Frontal cortex (tissue), 4 donors: ENCODE results near the gene PLCB4. TPM values are rescaled to one million over a fixed set of nuclear protein-coding genes. Genes with fewer than 3 reads are reported as not detected.

ENCODE experiments used
- DNase-seq, 2 donors: peaks; one replicate each; pipeline ENCODE4 v3.0.0; 2012; ENCODE audit warnings: low spot score in 2 of 2
- FAIRE-seq: peaks from 2 replicates; lab custom pipeline; 2012; peaks lifted over from hg19 to GRCh38; lab: Jason Lieb, UNC
- total RNA-seq: library from RNA; depleted of rRNA; stranded (reverse); fragments of >200 nt; gene quantifications from one replicate; pipeline ENCODE4 v1.2.3, GENCODE V29; 2014
- donor health status: control.
- donor health status: control.
- donor health status: control.

Gene PLCB4
- total RNA-seq, 1 donor from 2014 or later, result 11.8 TPM

DNA sequence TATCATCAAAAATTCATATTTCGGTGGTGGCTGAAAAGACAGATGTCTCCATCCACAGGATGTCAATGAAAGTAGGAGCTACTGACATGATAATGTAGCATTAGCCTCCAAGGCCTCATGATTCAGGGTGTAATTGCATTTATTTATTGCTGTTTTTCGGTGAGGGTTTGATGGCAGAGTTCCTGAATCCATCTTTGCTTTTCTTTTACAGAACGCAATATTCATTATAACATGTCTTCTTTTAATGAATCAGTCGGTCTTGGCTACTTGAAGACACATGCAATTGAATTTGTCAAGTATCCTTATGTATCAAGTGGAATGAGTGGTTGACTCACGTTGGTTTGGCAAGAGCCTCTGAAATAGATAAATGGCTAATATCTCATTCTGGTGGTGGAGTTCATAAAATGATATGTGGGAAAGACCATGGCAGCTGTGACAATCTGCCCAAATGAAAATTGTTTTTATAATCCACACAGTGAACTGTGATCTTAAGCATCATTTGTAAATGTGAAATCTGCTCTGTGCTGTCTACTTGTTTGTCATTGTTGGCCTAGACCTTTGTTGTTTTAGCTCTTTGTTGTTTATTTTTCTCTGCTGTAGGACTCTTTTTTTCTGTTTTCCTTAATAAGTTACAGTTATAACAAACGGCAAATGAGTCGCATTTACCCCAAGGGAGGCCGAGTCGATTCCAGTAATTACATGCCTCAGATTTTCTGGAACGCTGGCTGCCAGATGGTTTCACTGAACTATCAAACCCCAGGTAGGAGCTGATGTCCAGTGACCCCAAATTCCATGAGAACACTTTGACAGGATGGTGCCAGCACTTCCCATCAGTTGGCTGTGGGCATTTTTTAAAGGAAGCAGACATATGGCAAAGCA is 339.8 kb downstream of the PLCB4 start:
- no peak for FAIRE-seq
- DNase-seq, result no peak

DNA sequence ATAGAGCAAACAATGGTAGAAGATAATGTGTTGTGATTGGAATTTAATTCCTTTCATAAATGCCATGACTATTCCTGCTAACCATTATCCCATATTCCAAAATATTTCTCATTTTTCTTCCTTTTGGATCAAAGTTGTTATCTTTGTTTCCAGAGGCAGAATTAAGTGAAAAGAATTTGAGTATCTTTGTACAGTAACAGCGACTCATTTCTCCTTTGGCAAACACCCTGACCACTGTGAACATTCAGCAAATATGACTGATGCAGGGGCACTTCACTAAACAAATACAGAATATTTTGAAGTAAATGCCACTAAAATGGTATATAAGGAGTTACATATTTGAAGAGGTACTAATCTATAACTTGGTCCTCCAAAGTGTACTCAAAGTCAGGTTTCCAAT is 340.5 kb downstream of the PLCB4 start:
- FAIRE-seq, result no peak
- DNase-seq, result no peak

DNA sequence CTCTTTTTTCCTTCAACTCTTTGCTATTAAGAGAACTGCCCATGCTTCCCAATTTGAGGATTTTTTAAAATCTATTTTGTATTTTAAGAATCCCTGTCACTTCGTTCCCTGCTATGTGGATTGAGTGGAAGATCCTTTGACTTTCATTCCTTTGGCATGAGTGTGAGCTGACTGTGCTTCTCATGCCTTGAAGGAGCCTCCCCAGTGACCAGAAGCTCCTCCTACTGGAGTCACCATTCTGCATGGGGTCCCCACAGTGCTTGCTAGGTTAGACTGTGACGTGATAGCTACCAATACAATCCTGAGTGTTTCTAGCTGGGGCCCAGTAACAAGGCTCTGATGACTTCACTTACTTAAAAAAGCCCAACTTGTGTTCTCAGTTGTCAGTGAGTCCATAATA is 341.1 kb downstream of the PLCB4 start:
- FAIRE-seq (no peak), DNase-seq (no peak)

- FAIRE-seq (no peak), DNase-seq (no peak)
Measured at GRCh38 chr20:9411833-9412232, 342.9 kb downstream of the PLCB4 start.

DNA sequence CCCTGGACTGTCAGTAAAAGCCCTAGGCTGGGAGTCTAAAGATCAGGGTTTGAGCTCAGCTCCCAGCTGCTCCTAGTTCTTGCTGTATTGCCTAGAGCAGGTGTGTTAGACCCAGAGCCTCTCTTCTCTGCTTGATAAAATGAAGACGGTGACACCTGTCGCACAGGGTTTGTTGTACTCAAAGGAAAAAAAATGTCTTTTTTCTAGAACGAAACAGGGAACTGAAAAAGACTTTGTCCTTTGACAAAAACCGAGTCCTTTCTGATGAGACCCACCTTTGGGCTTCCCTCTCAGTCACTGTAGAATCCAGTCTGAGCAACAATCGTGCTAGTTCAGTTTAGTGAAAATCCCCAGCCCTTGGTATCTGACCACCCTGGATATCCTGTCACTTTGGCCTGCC is 343.4 kb downstream of the PLCB4 start:
- no peak for DNase-seq
- FAIRE-seq, result no peak

- FAIRE-seq (no peak), DNase-seq (no peak)
Measured at GRCh38 chr20:9413001-9413400, 344.1 kb downstream of the PLCB4 start.

- no peak for FAIRE-seq
- DNase-seq, result no peak
Measured at GRCh38 chr20:9415426-9415825, 346.5 kb downstream of the PLCB4 start.

DNA sequence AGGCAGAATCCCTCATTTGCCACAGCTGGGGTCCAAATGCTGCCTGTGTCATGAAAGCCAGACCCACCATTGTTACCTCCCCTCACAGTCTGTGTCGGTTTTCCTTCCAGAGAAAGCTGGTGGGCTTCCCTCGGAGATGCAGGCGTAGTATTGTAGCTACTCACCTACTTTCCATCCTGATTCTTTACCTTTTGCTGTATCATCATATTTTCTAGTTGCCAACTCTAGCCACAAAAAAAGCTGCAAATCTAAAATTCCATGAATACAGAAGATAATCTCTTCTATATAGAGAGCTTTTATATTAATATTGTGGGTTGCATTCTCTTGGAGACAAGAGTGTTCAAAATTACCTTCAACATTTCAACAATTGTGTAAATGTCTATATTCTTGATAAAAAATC is 347.5 kb downstream of the PLCB4 start:
- FAIRE-seq, result no peak
- DNase-seq, result no peak

- DNase-seq (no peak), FAIRE-seq (no peak)
Measured at GRCh38 chr20:9417665-9418064, 348.8 kb downstream of the PLCB4 start.

- no peak for DNase-seq
- FAIRE-seq, result no peak
Measured at GRCh38 chr20:9422321-9423057, 353.6 kb downstream of the PLCB4 start.

- FAIRE-seq, result no peak
Measured at GRCh38 chr20:9424551-9424950, 355.7 kb downstream of the PLCB4 start.

DNA sequence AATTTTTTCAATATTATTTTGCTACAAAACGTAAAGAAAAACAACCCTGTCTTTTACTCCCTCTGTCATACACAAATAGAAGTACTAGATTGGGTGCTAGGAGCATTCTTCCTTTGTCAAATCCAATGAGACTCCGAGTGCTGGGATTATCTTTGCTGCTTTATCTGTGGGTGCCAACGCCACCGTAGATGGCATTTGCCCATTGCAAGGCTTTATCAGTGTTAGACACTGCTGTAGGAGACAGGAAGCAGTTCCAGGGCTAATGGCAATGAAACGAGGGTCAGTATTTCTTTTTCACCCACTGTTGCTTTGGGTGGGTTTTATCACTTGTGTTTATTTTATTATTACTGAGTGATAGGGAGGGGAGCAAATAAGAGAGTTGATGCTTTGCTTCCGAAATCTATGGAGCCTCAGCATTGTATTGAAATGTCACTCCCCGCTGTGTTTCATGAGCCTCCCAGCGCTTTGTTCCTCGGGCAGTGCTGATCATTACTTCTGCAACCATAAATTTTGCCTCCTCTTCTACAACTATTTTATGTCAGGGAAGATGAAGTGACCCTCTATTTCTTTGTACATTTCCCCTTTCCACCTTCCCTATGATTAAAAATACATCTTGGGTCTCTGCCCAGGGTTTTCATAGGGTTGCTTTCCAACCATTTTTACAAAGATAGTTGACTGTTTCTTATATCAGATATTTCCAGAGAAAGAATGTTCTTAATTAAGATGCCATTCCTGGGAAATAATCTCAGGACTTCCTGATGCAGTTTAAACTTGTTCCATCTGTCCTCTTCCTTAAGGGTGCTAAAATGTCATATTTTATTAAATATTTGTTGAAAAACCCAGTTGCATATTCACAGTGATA is 358.8 kb downstream of the PLCB4 start:
- DNase-seq (no peak), FAIRE-seq (no peak)

More at GRCh38 chr20:9424551-9424950, 355.7 kb downstream of the PLCB4 start:
- no peak for DNase-seq

DNA sequence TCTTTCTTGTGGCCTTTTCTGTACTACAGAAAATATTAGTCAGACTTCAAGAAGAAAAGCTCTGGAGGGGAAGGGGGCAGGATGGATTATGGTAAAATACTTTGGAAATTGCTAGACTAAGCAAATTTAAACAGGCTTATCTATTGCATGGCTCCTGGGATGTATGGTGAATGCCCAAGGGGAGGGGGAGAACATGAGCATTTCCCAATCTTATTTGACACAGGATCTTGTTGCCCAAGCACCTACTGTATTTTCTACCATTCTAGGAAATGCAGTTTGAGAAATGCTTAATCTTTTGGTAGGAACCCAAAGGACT is 359.4 kb downstream of the PLCB4 start:
- DNase-seq (no peak), FAIRE-seq (no peak)

DNA sequence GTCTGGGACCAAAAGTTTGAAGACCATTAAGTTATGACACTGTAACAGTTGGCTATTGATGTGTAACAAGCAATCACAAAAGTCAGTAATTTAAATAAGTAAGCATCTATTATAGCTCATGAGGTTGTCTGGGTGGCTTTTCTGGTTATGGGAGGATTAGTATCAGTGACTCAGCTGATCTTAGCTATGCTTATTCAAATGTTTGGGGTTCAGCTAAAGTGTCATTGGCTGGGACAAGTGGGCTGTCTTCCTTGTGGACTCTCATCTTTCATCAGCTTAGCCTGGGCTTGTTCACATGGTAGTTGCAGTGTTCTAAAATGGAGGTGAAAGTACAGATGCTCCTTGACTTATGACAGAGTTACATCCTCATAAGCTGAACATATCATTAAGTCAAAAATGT is 370.9 kb downstream of the PLCB4 start:
- no peak for DNase-seq
- no peak for FAIRE-seq

DNA sequence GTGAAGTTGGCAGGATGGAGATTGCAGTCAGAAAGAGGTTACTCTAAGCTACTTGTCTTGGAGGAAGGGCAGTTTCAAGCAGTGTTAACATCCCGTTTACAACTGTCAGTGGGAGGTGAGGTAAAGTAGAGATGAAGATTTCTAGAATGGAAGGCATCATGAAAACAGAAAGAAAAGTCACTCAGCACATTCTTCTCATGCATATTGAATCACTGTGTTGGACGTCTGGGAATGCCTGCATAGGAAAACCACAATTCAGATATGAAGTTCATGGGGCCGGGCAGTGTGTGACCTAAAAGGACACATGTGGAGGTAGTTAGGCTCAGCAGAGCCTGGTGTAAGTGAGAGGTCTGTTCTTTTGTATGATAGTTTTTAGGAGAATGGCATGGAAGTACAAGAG is 372.0 kb downstream of the PLCB4 start:
- no peak for FAIRE-seq

DNA sequence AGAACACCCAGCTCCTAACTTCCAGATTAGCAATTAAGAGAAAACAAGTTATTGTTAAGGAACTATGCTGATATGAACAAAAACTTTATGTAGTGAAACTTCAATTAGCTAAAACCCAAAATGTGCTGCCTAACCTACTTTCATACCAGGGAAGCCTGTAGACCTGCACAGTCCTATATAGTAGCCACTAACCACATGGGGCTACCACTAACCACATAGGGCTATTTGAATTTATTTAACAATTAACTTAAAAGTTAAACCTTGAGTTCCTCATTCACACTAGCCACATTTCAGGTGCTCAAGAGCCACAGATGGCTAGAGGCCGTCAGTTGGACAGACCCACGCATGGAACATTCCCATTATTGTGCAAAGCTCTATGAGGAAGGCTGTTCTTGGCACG is 373.1 kb downstream of the PLCB4 start:
- DNase-seq (no peak), FAIRE-seq (no peak)

More for the DNA sequence above, 372.0 kb downstream of the PLCB4 start:
- no peak for DNase-seq

- FAIRE-seq (no peak), DNase-seq (peak in 1 of 2 donors; percentile 9)
Measured at GRCh38 chr20:9442858-9443257, 374.0 kb downstream of the PLCB4 start.

- FAIRE-seq (no peak), DNase-seq (no peak)
Measured at GRCh38 chr20:9444921-9445320, 376.0 kb downstream of the PLCB4 start.

- no peak for DNase-seq
- FAIRE-seq, result no peak
Measured at GRCh38 chr20:9447182-9447581, 378.3 kb downstream of the PLCB4 start.

GRCh38 chr20:9453201-9453600 is 384.3 kb downstream of the PLCB4 start:
- no peak for FAIRE-seq
- DNase-seq, result no peak
